Measurements from ENCODE around the gene RBM45.

Gene RBM45

DNA sequence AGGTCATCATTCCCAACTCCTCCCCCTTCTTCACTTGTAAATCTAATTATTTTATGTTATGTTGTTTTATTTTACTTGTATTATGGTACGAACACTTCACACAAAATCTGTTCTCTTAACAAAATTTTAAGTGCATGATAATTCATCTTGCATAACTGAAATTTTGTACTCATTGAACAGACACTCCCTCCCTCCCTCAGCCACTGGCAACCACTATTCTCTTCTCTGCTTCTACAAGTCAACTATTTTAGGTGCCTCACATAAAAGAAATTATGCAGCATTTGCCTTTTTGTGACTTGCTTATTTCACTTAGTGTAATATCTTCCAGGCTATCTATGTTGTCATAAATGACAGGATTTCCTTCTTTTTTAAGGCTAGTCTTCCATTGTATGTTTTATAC lies 51.7 kb downstream of the RBM45 start:
- no peak for DNase-seq

DNA sequence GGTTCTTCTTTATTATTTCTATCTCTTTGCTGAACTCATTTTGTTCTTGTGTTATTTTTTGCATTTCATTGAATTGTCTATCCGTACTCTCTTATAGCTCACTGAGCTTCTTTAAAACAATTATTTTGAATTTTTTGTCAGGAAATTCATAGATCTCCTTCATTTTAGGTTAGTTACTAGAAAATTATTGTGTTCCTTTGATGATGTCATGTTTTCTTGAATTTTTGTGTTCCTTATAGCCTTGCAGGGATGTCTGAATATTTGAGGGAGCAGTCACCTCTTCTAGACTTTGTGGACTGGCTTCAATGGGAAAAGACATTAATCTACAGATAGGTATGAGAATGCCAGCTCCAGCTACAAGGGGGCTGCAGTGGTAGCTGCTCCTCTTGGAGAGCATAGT lies 61.4 kb downstream of the RBM45 start:
- DNase-seq: no peak

DNA sequence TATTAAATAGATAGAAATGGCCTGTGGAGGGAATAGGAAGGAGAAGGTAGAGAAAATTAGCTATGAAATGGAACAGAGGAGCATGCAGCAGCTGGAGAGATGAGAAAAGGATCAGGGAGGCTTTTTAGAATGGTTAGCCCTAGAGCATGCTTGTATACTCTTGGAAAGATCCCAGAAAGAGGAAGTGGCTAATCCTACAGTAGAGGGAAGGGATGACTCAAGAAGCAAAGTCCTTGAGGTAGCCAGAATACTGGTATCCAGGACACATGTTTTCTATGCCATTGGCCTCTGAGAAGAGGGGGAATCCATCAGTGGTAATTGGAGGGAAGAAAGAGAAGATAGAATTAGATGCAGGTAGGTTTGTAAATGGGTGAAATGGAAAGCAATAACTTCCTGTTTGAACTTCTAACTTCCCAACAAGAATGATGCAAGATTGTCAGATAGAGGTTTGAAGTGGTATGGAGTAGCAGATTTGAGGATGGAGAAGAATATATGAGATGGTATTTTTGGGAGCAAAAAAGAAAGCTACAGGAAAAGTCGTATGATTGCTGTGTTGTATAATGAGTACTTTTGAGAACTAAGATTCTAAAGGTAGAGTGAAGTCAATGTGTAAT lies 64.9 kb downstream of the RBM45 start:
- DNase-seq: no peak

All from stimulated activated CD4-positive, alpha-beta T cell treated with anti-CD3 and anti-CD28 coated beads, Interleukin-4, amount 100 ng/mL, for 24 hours (primary cell).